Neural progenitor cell (in vitro differentiated cells): ENCODE results near the gene STK24.

Experiments used
- EZH2 ChIP-seq: fragments of 200-600 bp; sonication (generic); IDR thresholded peaks from 2 replicates; pipeline ENCODE4 v1.6.1; 2017; ENCODE audit warnings: antibody characterized with exemption, mild to moderate bottlenecking, moderate library complexity
- TF ChIP-seq, protein P1 (sequence below): fragments of 200-600 bp; sonication (generic); IDR thresholded peaks from 2 replicates; pipeline ENCODE4 v1.5.1; 2017; ENCODE audit warnings: antibody characterized with exemption, mild to moderate bottlenecking

- TF ChIP-seq, protein P1, sequence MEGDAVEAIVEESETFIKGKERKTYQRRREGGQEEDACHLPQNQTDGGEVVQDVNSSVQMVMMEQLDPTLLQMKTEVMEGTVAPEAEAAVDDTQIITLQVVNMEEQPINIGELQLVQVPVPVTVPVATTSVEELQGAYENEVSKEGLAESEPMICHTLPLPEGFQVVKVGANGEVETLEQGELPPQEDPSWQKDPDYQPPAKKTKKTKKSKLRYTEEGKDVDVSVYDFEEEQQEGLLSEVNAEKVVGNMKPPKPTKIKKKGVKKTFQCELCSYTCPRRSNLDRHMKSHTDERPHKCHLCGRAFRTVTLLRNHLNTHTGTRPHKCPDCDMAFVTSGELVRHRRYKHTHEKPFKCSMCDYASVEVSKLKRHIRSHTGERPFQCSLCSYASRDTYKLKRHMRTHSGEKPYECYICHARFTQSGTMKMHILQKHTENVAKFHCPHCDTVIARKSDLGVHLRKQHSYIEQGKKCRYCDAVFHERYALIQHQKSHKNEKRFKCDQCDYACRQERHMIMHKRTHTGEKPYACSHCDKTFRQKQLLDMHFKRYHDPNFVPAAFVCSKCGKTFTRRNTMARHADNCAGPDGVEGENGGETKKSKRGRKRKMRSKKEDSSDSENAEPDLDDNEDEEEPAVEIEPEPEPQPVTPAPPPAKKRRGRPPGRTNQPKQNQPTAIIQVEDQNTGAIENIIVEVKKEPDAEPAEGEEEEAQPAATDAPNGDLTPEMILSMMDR: no peak
- TF ChIP-seq EZH2: no peak
Measured at GRCh38 chr13:98415326-98416070, 161.4 kb downstream of the STK24 start.
